Endothelial cell of umbilical vein (primary cell): ENCODE data around the gene ZNF629. TPM values are rescaled to one million over a fixed set of nuclear protein-coding genes. Genes with fewer than 3 reads are reported as not detected.

Experiments used
- BruUV-seq: library from RNA; stranded (reverse); fragments of 400-500 nt; replicated peaks from 2 replicates; lab custom pipeline; 2021; lab: Mats Ljungman, UMichigan
- CTCF ChIA-PET: fragments of 300-600, 350-600 bp; sonication (Branson Sonifier 250); formaldehyde crosslinking; loops from one replicate; lab custom pipeline; 2021; ENCODE audit warnings: antibody characterized with exemption, inconsistent platforms; lab: Charles Lee
- POLR2A ChIA-PET: fragments of 300-600, 350-600 bp; sonication (Branson Sonifier 250); formaldehyde crosslinking; loops from one replicate; lab custom pipeline; 2021; ENCODE audit warnings: antibody characterized with exemption, inconsistent platforms; lab: Charles Lee
- DNase-seq: peaks from one replicate; pipeline ENCODE4 v3.0.0-alpha.2; 2011; ENCODE audit warnings: low read depth, low spot score
- FAIRE-seq: peaks from 2 replicates; lab custom pipeline; 2011; peaks lifted over from hg19 to GRCh38; lab: Jason Lieb, UNC
- H2AFZ ChIP-seq: 2 replicates; pipeline ENCODE4 v1.6.0; 2012; ENCODE audit warnings: low read depth, low read length, control low read depth, inconsistent platforms
- H3K27ac ChIP-seq: 2 replicates; pipeline ENCODE4 v1.5.1; 2011; ENCODE audit warnings: low read depth, mild to moderate bottlenecking, control low read depth, low read length, moderate library complexity; ENCODE audit not compliant: insufficient read depth
- H3K27me3 ChIP-seq, 2 experiments: 2 replicates each; pipeline versions ENCODE4 v1.6.0 to v1.6.1; 2011; ENCODE audit warnings: low read length in 2 of 2, mixed read lengths in 1 of 2; ENCODE audit not compliant: control insufficient read depth in 2 of 2, insufficient read depth in 2 of 2
- H3K36me3 ChIP-seq, 2 experiments: 2 replicates in 1 of 2; 3 replicates in 1 of 2; pipeline ENCODE4 v1.5.1; 2011; ENCODE audit warnings: low read length in 2 of 2, mild to moderate bottlenecking in 1 of 2, moderate library complexity in 1 of 2; ENCODE audit not compliant: control insufficient read depth in 2 of 2, insufficient read depth in 2 of 2; ENCODE audit errors: extremely low read depth in 1 of 2
- H3K4me1 ChIP-seq: 3 replicates; pipeline ENCODE4 v1.5.1; 2011; ENCODE audit warnings: mild to moderate bottlenecking, low read length; ENCODE audit not compliant: control insufficient read depth, insufficient read depth; ENCODE audit errors: extremely low read depth
- H3K4me2 ChIP-seq: 2 replicates; pipeline ENCODE4 v1.6.1; 2011; ENCODE audit warnings: low read length, control low read depth, mixed read lengths; ENCODE audit not compliant: insufficient read depth
- H3K4me3 ChIP-seq, 3 experiments: fragments of 200-600 bp in 1 of 3; sonication (generic), shearing (Covaris generic) in 1 of 3; replicated peaks in 1 of 3; 2 replicates each; pipeline ENCODE4 v1.5.1; 2011 to 2016; ENCODE audit warnings: control low read depth in 3 of 3, low read length in 3 of 3, mild to moderate bottlenecking in 2 of 3, inconsistent platforms in 1 of 3, low read depth in 1 of 3, moderate library complexity in 1 of 3; ENCODE audit not compliant: insufficient read depth in 1 of 3
- H3K79me2 ChIP-seq: 2 replicates; pipeline ENCODE4 v1.6.0; 2012; ENCODE audit warnings: low read length, inconsistent platforms; ENCODE audit not compliant: control insufficient read depth, insufficient read depth
- H3K9ac ChIP-seq: replicated peaks from 2 replicates; pipeline ENCODE3; 2011; ENCODE audit warnings: low read length, control low read depth; ENCODE audit not compliant: insufficient read depth; ENCODE audit errors: extremely low read depth
- H3K9me1 ChIP-seq: replicated peaks from 3 replicates; pipeline ENCODE4 v1.6.0; 2011; ENCODE audit warnings: mild to moderate bottlenecking, low read length; ENCODE audit not compliant: control insufficient read depth, insufficient read depth; ENCODE audit errors: extremely low read depth
- H3K9me3 ChIP-seq: replicated peaks from 2 replicates; pipeline ENCODE4 v1.5.1; 2012; ENCODE audit warnings: low read length, inconsistent platforms; ENCODE audit not compliant: control insufficient read depth, insufficient read depth
- H4K20me1 ChIP-seq: replicated peaks from 2 replicates; pipeline ENCODE3; 2011; ENCODE audit warnings: mild to moderate bottlenecking, low read length; ENCODE audit not compliant: control insufficient read depth, insufficient read depth; ENCODE audit errors: extremely low read depth
- CTCF ChIP-seq, 2 donors: IDR thresholded peaks; 1 replicate in 1 of 2; 2 replicates in 1 of 2; pipeline ENCODE4 v1.5.1; 2011; ENCODE audit warnings: low read length in 2 of 2, mild to moderate bottlenecking in 2 of 2, moderate library complexity in 2 of 2, control low read depth in 1 of 2, inconsistent platforms in 1 of 2, low read depth in 1 of 2; ENCODE audit not compliant: insufficient read depth in 1 of 2; ENCODE audit errors: extremely low read depth in 1 of 2
- EZH2 ChIP-seq: IDR thresholded peaks from 2 replicates; pipeline ENCODE4 v1.6.1; 2012; ENCODE audit warnings: borderline replicate concordance, low read depth, mild to moderate bottlenecking, moderate library complexity, low read length, inconsistent platforms; ENCODE audit not compliant: severe bottlenecking
- FOS ChIP-seq: IDR thresholded peaks from 2 replicates; pipeline ENCODE4 v1.6.1; 2011; ENCODE audit warnings: mild to moderate bottlenecking, low read length, moderate library complexity, borderline replicate concordance; ENCODE audit not compliant: insufficient read depth
- GATA2 ChIP-seq: IDR thresholded peaks from 2 replicates; pipeline ENCODE4 v1.7.0; 2011; ENCODE audit warnings: low read depth, mild to moderate bottlenecking, moderate library complexity, mixed read lengths, low read length; ENCODE audit not compliant: insufficient read length, insufficient read depth
- JUN ChIP-seq: IDR thresholded peaks from 2 replicates; pipeline ENCODE4 v1.6.1; 2011; ENCODE audit warnings: borderline replicate concordance, low read depth; ENCODE audit not compliant: insufficient read length, insufficient read depth
- MAX ChIP-seq: IDR thresholded peaks from 2 replicates; pipeline ENCODE4 v1.6.1; 2011; ENCODE audit not compliant: insufficient read depth, insufficient read length
- MYC ChIP-seq: IDR thresholded peaks from one replicate; pipeline ENCODE4 v1.6.1; 2011; ENCODE audit warnings: mild to moderate bottlenecking, low read depth, low read length
- POLR2A ChIP-seq: IDR thresholded peaks from 2 replicates; pipeline ENCODE4 v1.6.1; 2012; ENCODE audit warnings: low read depth, mild to moderate bottlenecking, control low read depth, low read length
- POLR2AphosphoS5 ChIP-seq: IDR thresholded peaks from 2 replicates; pipeline ENCODE4 v1.6.1; 2012; ENCODE audit warnings: low read depth, mild to moderate bottlenecking, control low read depth, low read length, moderate library complexity; ENCODE audit not compliant: insufficient read depth
- dilution Hi-C: fragments of 300-500 bp; cut with MboI; formaldehyde crosslinking; loops from one replicate; pipeline ENCODE4 v1.15.0; 2019; ENCODE audit warnings: low sequenced_read_pairs; ENCODE audit not compliant: extremely low pct_ligation_motif_present
- intact Hi-C: fragments of 100-400 bp; cut with micrococcal nuclease; formaldehyde crosslinking; loops from one replicate; pipeline ENCODE4 v1.10.0; 2022
- polyA plus RNA-seq, 4 experiments: library from polyadenylated mRNA; depleted of rRNA in 3 of 4; stranded (reverse) in 3 of 4; unstranded in 1 of 4; fragments of >200 nt; gene quantifications; 2 replicates each; pipeline versions ENCODE4 v1.2.1 to v1.2.3, GENCODE V29; 2011 to 2012; ENCODE audit warnings: missing spikeins in 1 of 4
- total RNA-seq: library from RNA; stranded (reverse); gene quantifications from 2 replicates; pipeline ENCODE4 v1.2.3, GENCODE V29; 2021

Gene ZNF629
- total and polyA plus RNA-seq, 2 donors (not counting 3 experiments of a cell fraction or from before 2014, with no cell fraction given), result 5.2 to 11.2 TPM

- Histone ChIP-seq H3K27ac (no peak overlapping the region), H3K4me1 (no peaks in the 10 kb centered on the region), H3K79me2 (peaks cover 17% of the 10 kb centered on the region), H3K36me3 (peaks cover 3 to 25% of the 10 kb centered on the region in 2 experiments), H3K4me3 (no peak overlapping the region), H4K20me1 (no peaks in the 10 kb centered on the region), H3K4me2 (no peak overlapping the region), H3K9me1 (no peaks in the 10 kb centered on the region), H3K9me3 (no peaks in the 10 kb centered on the region), H2AFZ (no peak overlapping the region), H3K27me3 (no peaks in the 10 kb centered on the region), H3K9ac (no peak overlapping the region)
- FAIRE-seq (no peak), DNase-seq (no peak)
- ChIA-PET POLR2A (no interaction called here), CTCF (no interaction called here)
- dilution Hi-C loops, result no loop called here
- intact Hi-C loops, result no loop called here
- TF ChIP-seq CTCF (IDR thresholded peaks at IDR 0.05; ENCODE audit: extremely low read depth in 1 of 2, insufficient read depth in 1 of 2, low read depth in 1 of 2, low read length in 2 of 2) (no peak), POLR2A (no peak), MAX (no peak), POLR2AphosphoS5 (no peak), EZH2 (no peak), GATA2 (no peak), MYC (no peak), FOS (no peak), JUN (no peak)
- BruUV-seq, result no TSS peak
These were observed 33.4 kb downstream of the ZNF629 start for GRCh38 chr16:30753596-30753995.
